Endothelial cell of umbilical vein (primary cell): ENCODE data around the gene XAGE2. TPM values are rescaled to one million over a fixed set of nuclear protein-coding genes. Genes with fewer than 3 reads are reported as not detected.

ENCODE experiments used
- microRNA-seq: library from miRNA; unstranded; fragments of <30 nt; microRNA quantifications from one replicate; pipeline ENCODE4 v1.2.0, GENCODE V29; 2021; ENCODE audit warnings: borderline number of aligned reads, borderline replicate concordance
- polyA plus RNA-seq, 4 experiments: library from polyadenylated mRNA; depleted of rRNA in 3 of 4; stranded (reverse) in 3 of 4; unstranded in 1 of 4; fragments of >200 nt; gene quantifications; 2 replicates each; pipeline versions ENCODE4 v1.2.1 to v1.2.3, GENCODE V29; 2011 to 2012; ENCODE audit warnings: missing spikeins in 1 of 4
- small RNA-seq: library from RNA; depleted of rRNA; stranded (forward); fragments of <200 nt; gene quantifications from one replicate; pipeline ENCODE3, GENCODE V24; 2012; ENCODE audit warnings: low replicate concordance, low read depth; ENCODE audit not compliant: insufficient read depth, insufficient read length
- total RNA-seq: library from RNA; stranded (reverse); gene quantifications from 2 replicates; pipeline ENCODE4 v1.2.3, GENCODE V29; 2021

The XAGE2 gene
- total and polyA plus RNA-seq, 2 donors (not counting 3 experiments of a cell fraction or from before 2014, with no cell fraction given), result not detected

Small RNA genes within 50 kb of the gene (microRNA-seq; reads per million reads assigned to microRNA genes)
- not detected for gene MIR8088

Small RNA genes within 50 kb of the gene (small RNA-seq; reads per million reads assigned to genes)
- not detected for gene MIR8088

Other genes with a start within 250 kb of the XAGE2 start
- 9.1 and 25.3 TPM in 2 replicates for gene MAGED4, start 184.1 kb upstream of the XAGE2 start, total RNA-seq
- gene MAGED4, start 184.1 kb upstream of the XAGE2 start, polyA plus RNA-seq, result 5.0 and 7.7 TPM in 2 replicates
- not detected in 2 replicates for gene XAGE1A, start 126.8 kb downstream of the XAGE2 start, total RNA-seq
- gene XAGE1A, start 126.8 kb downstream of the XAGE2 start, polyA plus RNA-seq, result not detected in 2 replicates
- not detected in 2 replicates for gene XAGE1B, start 148.0 kb downstream of the XAGE2 start, total RNA-seq
- gene XAGE1B, start 148.0 kb downstream of the XAGE2 start, polyA plus RNA-seq, result not detected in 2 replicates